GM18909 (cell line): ENCODE measurements around the gene KPNA2.

Experiments used
- ATAC-seq: cut with Tn5 transposase; IDR thresholded peaks from one replicate; pipeline ENCODE4 v1.9.1; 2021; ENCODE audit warnings: mild to moderate bottlenecking; ENCODE audit not compliant: unreplicated experiment, poor library complexity

The KPNA2 gene

GRCh38 chr17:68095205-68095811 lies 59.8 kb downstream of the KPNA2 start:
- no peak for ATAC-seq

- ATAC-seq: no peak
Observed at GRCh38 chr17:68096111-68096510, 60.6 kb downstream of the KPNA2 start.
